H9 (cell line): ENCODE measurements around the gene PLPP7. TPM values are rescaled to one million over a fixed set of nuclear protein-coding genes. Genes with fewer than 3 reads are reported as not detected.

Experiments used
- DNase-seq: peaks from one replicate; pipeline ENCODE4 v3.0.0-alpha.2; 2017
- H2AFZ ChIP-seq: one replicate; pipeline ENCODE4 v1.6.1; 2013; ENCODE audit warnings: mild to moderate bottlenecking, low read length, control low read depth, moderate library complexity
- H2AK5ac ChIP-seq: 2 replicates; pipeline ENCODE4 v1.6.1; 2013; ENCODE audit warnings: low read length, control low read depth, mixed read lengths; ENCODE audit not compliant: insufficient read length
- H2BK120ac ChIP-seq: one replicate; pipeline ENCODE4 v1.6.1; 2013; ENCODE audit warnings: low read depth, mild to moderate bottlenecking, low read length, control low read depth, inconsistent platforms; ENCODE audit not compliant: poor library complexity, severe bottlenecking
- H2BK12ac ChIP-seq: 2 replicates; pipeline ENCODE4 v1.6.1; 2013; ENCODE audit warnings: low read length, control low read depth, mixed read lengths, low read depth; ENCODE audit not compliant: insufficient read length
- H2BK15ac ChIP-seq: 2 replicates; pipeline ENCODE4 v1.6.1; 2013; ENCODE audit warnings: low read depth, low read length, control low read depth
- H2BK20ac ChIP-seq: one replicate; pipeline ENCODE4 v1.6.1; 2013; ENCODE audit warnings: low read depth, mild to moderate bottlenecking, low read length, control low read depth, inconsistent platforms; ENCODE audit not compliant: poor library complexity, severe bottlenecking
- H2BK5ac ChIP-seq: 2 replicates; pipeline ENCODE4 v1.6.1; 2013; ENCODE audit warnings: low read length, control low read depth, mixed read lengths; ENCODE audit not compliant: insufficient read length
- H3K14ac ChIP-seq: 2 replicates; pipeline ENCODE4 v1.6.1; 2013; ENCODE audit warnings: low read length, control low read depth; ENCODE audit not compliant: insufficient read depth
- H3K18ac ChIP-seq: 2 replicates; pipeline ENCODE4 v1.6.1; 2013; ENCODE audit warnings: low read depth, mild to moderate bottlenecking, mixed read lengths, low read length, control low read depth; ENCODE audit not compliant: insufficient read length
- H3K23ac ChIP-seq: 2 replicates; pipeline ENCODE4 v1.6.1; 2013; ENCODE audit warnings: low read length, control low read depth, mixed read lengths, low read depth; ENCODE audit not compliant: insufficient read length
- H3K23me2 ChIP-seq: 2 replicates; pipeline ENCODE4 v1.6.1; 2013; ENCODE audit warnings: low read depth, mild to moderate bottlenecking, mixed read lengths, low read length, control low read depth; ENCODE audit not compliant: insufficient read length, poor library complexity, severe bottlenecking
- H3K27ac ChIP-seq: 2 replicates; pipeline ENCODE4 v1.5.1; 2013; ENCODE audit warnings: low read length, control low read depth, mixed read lengths, low read depth; ENCODE audit not compliant: insufficient read length
- H3K27me3 ChIP-seq: 2 replicates; pipeline ENCODE4 v1.6.1; 2013; ENCODE audit warnings: low read length, control low read depth, inconsistent platforms; ENCODE audit not compliant: insufficient read depth
- H3K4ac ChIP-seq: 2 replicates; pipeline ENCODE4 v1.6.1; 2013; ENCODE audit warnings: low read depth, mild to moderate bottlenecking, control low read depth, inconsistent platforms, low read length, moderate library complexity
- H3K4me1 ChIP-seq: 2 replicates; pipeline ENCODE4 v1.6.1; 2013; ENCODE audit warnings: low read length, control low read depth, inconsistent platforms; ENCODE audit not compliant: insufficient read depth
- H3K4me2 ChIP-seq: 2 replicates; pipeline ENCODE4 v1.6.1; 2013; ENCODE audit warnings: low read length, control low read depth, mixed read lengths; ENCODE audit not compliant: insufficient read length, insufficient read depth
- H3K56ac ChIP-seq: 2 replicates; pipeline ENCODE4 v1.6.1; 2013; ENCODE audit warnings: low read depth, mild to moderate bottlenecking, mixed read lengths, low read length, control low read depth; ENCODE audit not compliant: insufficient read length
- H3K79me1 ChIP-seq: 2 replicates; pipeline ENCODE4 v1.6.1; 2013; ENCODE audit warnings: low read depth, mild to moderate bottlenecking, moderate library complexity, low read length, control low read depth, inconsistent platforms; ENCODE audit not compliant: insufficient read depth, poor library complexity, severe bottlenecking
- H3K79me2 ChIP-seq: 2 replicates; pipeline ENCODE4 v1.6.1; 2013; ENCODE audit warnings: low read length, control low read depth, inconsistent platforms; ENCODE audit not compliant: insufficient read depth
- H3K9ac ChIP-seq: 2 replicates; pipeline ENCODE4 v1.6.1; 2013; ENCODE audit warnings: low read length, control low read depth, mixed read lengths; ENCODE audit not compliant: insufficient read length; ENCODE audit errors: extremely low read depth
- H3K9me3 ChIP-seq: one replicate; pipeline ENCODE4 v1.6.1; 2013; ENCODE audit warnings: low read depth, low read length, inconsistent platforms; ENCODE audit not compliant: control insufficient read depth
- H3T11ph ChIP-seq: one replicate; pipeline ENCODE4 v1.6.1; 2013; ENCODE audit warnings: mild to moderate bottlenecking, low read length, control low read depth, inconsistent platforms
- H4K20me1 ChIP-seq: one replicate; pipeline ENCODE4 v1.6.1; 2013; ENCODE audit not compliant: control insufficient read depth, insufficient read length, insufficient read depth
- H4K5ac ChIP-seq: 2 replicates; pipeline ENCODE4 v1.6.1; 2013; ENCODE audit warnings: low read depth, mild to moderate bottlenecking, mixed read lengths, low read length, control low read depth; ENCODE audit not compliant: insufficient read length
- H4K8ac ChIP-seq: replicated peaks from 2 replicates; pipeline ENCODE4 v1.6.1; 2013; ENCODE audit warnings: low read length, control low read depth, mixed read lengths, low read depth; ENCODE audit not compliant: insufficient read length
- H4K91ac ChIP-seq: 2 replicates; pipeline ENCODE4 v1.6.1; 2013; ENCODE audit warnings: low read depth, mild to moderate bottlenecking, moderate library complexity, mixed read lengths, low read length, control low read depth; ENCODE audit not compliant: insufficient read length
- H3K27ac Mint-ChIP-seq, 3 experiments: 2 replicates in 2 of 3; 3 replicates in 1 of 3; pipeline ENCODE4 v1.8.0; 2020 to 2021; ENCODE audit warnings: mixed read lengths in 3 of 3, mild to moderate bottlenecking in 1 of 3, moderate library complexity in 1 of 3
- H3K27me3 Mint-ChIP-seq: 2 replicates; pipeline ENCODE4 v1.8.0; 2021; ENCODE audit warnings: low read depth, mild to moderate bottlenecking, moderate library complexity, mixed read lengths
- H3K36me3 Mint-ChIP-seq, 3 experiments: 2 replicates in 2 of 3; 3 replicates in 1 of 3; pipeline ENCODE4 v1.8.0; 2020 to 2021; ENCODE audit warnings: low read depth in 3 of 3, mixed read lengths in 3 of 3; ENCODE audit not compliant: insufficient read depth in 1 of 3
- H3K4me1 Mint-ChIP-seq, 2 experiments: 2 replicates each; pipeline ENCODE4 v1.8.0; 2020; ENCODE audit warnings: mixed read lengths in 2 of 2
- H3K4me3 Mint-ChIP-seq, 2 experiments: 2 replicates in 1 of 2; 3 replicates in 1 of 2; pipeline ENCODE4 v1.8.0; 2020 to 2021; ENCODE audit warnings: mild to moderate bottlenecking in 2 of 2, mixed read lengths in 2 of 2, moderate library complexity in 1 of 2
- H3K9me3 Mint-ChIP-seq, 2 experiments: 2 replicates in 1 of 2; 3 replicates in 1 of 2; pipeline ENCODE4 v1.8.0; 2020; ENCODE audit warnings: mild to moderate bottlenecking in 2 of 2, mixed read lengths in 2 of 2, moderate library complexity in 1 of 2
- WGBS: extraction: QIAGEN DNeasy Blood & Tissue Kit; methylation state at CpG from one replicate; pipeline ENCODE4 v1.1.7; 2013; ENCODE audit warnings: missing lambda C conversion rate, low lambda C conversion rate, mixed read lengths; ENCODE audit not compliant: insufficient read length; ENCODE audit errors: extremely low coverage; 5-methylcytosine and 5-hydroxymethylcytosine counted together
- total RNA-seq: library from RNA; stranded (reverse); gene quantifications from 2 replicates; pipeline ENCODE4 v1.2.1, GENCODE V29; 2021
- TF ChIP-seq, protein P1 (sequence below): fragments of 200-600 bp; sonication (generic); conservative IDR thresholded peaks from 3 replicates; pipeline ENCODE4 v1.8.0; 2021; ENCODE audit warnings: antibody characterized with exemption, mild to moderate bottlenecking

PLPP7 gene
- total RNA-seq, 1 experiment from 2014 or later = 1.9 TPM

DNA sequence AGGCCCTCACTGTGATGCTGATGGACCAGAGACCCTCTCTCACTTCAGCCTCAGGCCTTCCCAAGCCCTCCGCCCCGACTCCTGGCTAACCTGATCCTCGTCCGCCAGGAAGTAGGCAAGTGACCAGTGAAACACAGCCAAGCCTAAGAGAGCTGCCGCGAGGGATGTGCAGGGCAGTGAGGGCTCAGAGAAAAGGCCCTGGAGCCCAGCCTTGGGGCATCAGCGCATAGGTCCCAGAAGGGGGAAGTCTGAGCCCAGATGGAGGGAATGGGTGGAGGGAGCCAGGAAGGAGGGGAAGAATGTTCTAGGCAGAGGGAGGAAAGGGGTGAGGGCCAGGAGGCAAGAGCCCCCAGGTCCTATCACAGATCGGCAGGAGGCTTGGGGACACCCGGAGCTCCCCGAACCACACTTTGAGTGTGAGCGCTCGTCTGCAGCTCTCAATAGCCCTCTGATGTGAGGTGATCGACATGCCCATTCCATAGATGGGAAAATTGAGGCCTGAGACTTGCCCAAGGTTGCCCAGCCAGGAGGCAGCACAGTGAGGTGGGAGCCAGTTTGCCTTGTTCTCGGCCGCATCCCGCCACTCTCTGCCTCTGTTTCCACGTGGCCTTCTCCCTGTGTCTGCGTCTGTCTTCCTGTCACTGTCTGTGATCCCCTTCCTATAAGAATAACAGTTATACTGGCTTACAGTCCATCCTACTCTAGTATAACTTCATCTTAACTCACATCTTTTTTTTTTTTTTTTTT is 20.2 kb downstream of the PLPP7 start:
- H3K18ac ChIP-seq = no peak overlapping the region
- no peak overlapping the region for H3K27ac ChIP-seq
- no peak overlapping the region for H3K9ac ChIP-seq
- H4K8ac ChIP-seq = no peak overlapping the region
- peaks cover 4% of the 10 kb centered on the region; the same call in 1 of the 2 replicates for H3K27me3 Mint-ChIP-seq
- H3K4me1 Mint-ChIP-seq = peaks cover 10 to 12% of the 10 kb centered on the region in 2 experiments
- H2BK12ac ChIP-seq = no peak overlapping the region
- no peak overlapping the region for H3K23ac ChIP-seq
- no peak overlapping the region for H3K56ac ChIP-seq
- H3K27me3 ChIP-seq = no peaks in the 10 kb centered on the region
- H2AFZ ChIP-seq = no peak overlapping the region
- H2BK20ac ChIP-seq = no peak overlapping the region
- H4K91ac ChIP-seq = no peak overlapping the region
- no peaks in the 10 kb centered on the region for H4K20me1 ChIP-seq
- no peak overlapping the region for H3K4me2 ChIP-seq
- H2BK5ac ChIP-seq = no peak overlapping the region
- no peaks in the 10 kb centered on the region for H3K79me1 ChIP-seq
- no peaks in the 10 kb centered on the region for H3K4me1 ChIP-seq
- H3K23me2 ChIP-seq = no peaks in the 10 kb centered on the region
- no peak overlapping the region for H3T11ph ChIP-seq
- peaks cover 0 to 4% (median 0%) of the 10 kb centered on the region in 3 experiments; a peak in 2 of 7 replicates for H3K36me3 Mint-ChIP-seq
- H3K14ac ChIP-seq = no peak overlapping the region; the same call in 1 of the 2 replicates
- H3K9me3 Mint-ChIP-seq = no peaks in the 10 kb centered on the region; a peak in 1 of 5 replicates
- H3K27ac Mint-ChIP-seq = peak overlapping the region in 1 of 3 experiments; percentile 90; a peak in 1 of 7 replicates
- H3K9me3 ChIP-seq = no peaks in the 10 kb centered on the region
- no peak overlapping the region for H2AK5ac ChIP-seq
- H3K4me3 Mint-ChIP-seq = no peak overlapping the region
- H2BK120ac ChIP-seq = no peak overlapping the region
- H4K5ac ChIP-seq = no peak overlapping the region
- no peak overlapping the region for H2BK15ac ChIP-seq
- DNase-seq = no peak
- TF ChIP-seq, protein P1, sequence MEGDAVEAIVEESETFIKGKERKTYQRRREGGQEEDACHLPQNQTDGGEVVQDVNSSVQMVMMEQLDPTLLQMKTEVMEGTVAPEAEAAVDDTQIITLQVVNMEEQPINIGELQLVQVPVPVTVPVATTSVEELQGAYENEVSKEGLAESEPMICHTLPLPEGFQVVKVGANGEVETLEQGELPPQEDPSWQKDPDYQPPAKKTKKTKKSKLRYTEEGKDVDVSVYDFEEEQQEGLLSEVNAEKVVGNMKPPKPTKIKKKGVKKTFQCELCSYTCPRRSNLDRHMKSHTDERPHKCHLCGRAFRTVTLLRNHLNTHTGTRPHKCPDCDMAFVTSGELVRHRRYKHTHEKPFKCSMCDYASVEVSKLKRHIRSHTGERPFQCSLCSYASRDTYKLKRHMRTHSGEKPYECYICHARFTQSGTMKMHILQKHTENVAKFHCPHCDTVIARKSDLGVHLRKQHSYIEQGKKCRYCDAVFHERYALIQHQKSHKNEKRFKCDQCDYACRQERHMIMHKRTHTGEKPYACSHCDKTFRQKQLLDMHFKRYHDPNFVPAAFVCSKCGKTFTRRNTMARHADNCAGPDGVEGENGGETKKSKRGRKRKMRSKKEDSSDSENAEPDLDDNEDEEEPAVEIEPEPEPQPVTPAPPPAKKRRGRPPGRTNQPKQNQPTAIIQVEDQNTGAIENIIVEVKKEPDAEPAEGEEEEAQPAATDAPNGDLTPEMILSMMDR = no peak
- H3K4ac ChIP-seq = no peak overlapping the region
- no peaks in the 10 kb centered on the region for H3K79me2 ChIP-seq
- no CpG with 5 or more reads among the region's 18 CpGs for WGBS
